NB4 (cell line): Measurements from ENCODE around the gene MSI2.

Experiments used
- DNase-seq: peaks from one replicate; pipeline ENCODE4 v3.0.0; 2010; ENCODE audit warnings: low read depth
- H3K4me3 ChIP-seq: one replicate; pipeline ENCODE4 v1.5.1; 2011; ENCODE audit warnings: mild to moderate bottlenecking, low read depth, low read length, moderate library complexity
- CTCF ChIP-seq: IDR thresholded peaks from one replicate; pipeline ENCODE4 v1.5.1; 2012; ENCODE audit warnings: low read depth, low read length
- MAX ChIP-seq: IDR thresholded peaks from 2 replicates; pipeline ENCODE4 v1.6.1; 2011; ENCODE audit warnings: low read depth, low read length
- MYC ChIP-seq: IDR thresholded peaks from 2 replicates; pipeline ENCODE4 v1.6.1; 2011; ENCODE audit warnings: low read depth, low read length
- POLR2A ChIP-seq: IDR thresholded peaks from 2 replicates; pipeline ENCODE4 v1.6.1; 2011; ENCODE audit warnings: mild to moderate bottlenecking; ENCODE audit not compliant: insufficient read length; ENCODE audit errors: extremely low read depth

The MSI2 gene

GRCh38 chr17:57360266-57360665 lies 103.9 kb downstream of the MSI2 start:
- H3K4me3 ChIP-seq, result no peak overlapping the region
- TF ChIP-seq POLR2A (no peak), MYC (no peak), MAX (no peak), CTCF (no peak)
- no peak for DNase-seq

- DNase-seq, result no peak
- TF ChIP-seq POLR2A, result no peak
- TF ChIP-seq MAX, result no peak
- no peak for TF ChIP-seq MYC
- TF ChIP-seq CTCF, result no peak
- no peak overlapping the region for H3K4me3 ChIP-seq
Measured at GRCh38 chr17:57362797-57363556, 106.7 kb downstream of the MSI2 start.

GRCh38 chr17:57363580-57363979 lies 107.3 kb downstream of the MSI2 start:
- DNase-seq, result no peak
- TF ChIP-seq POLR2A, result no peak
- no peak for TF ChIP-seq MAX
- H3K4me3 ChIP-seq, result no peak overlapping the region

- no peak for DNase-seq
- TF ChIP-seq POLR2A (no peak), MYC (no peak), CTCF (no peak), MAX (no peak)
- no peak overlapping the region for H3K4me3 ChIP-seq
Measured at GRCh38 chr17:57363998-57364643, 107.8 kb downstream of the MSI2 start.

- no peak for TF ChIP-seq MAX
- TF ChIP-seq MYC, result no peak
- no peak for TF ChIP-seq CTCF
- no peak for TF ChIP-seq POLR2A
- H3K4me3 ChIP-seq, result no peak overlapping the region
- DNase-seq, result no peak
Measured at GRCh38 chr17:57365420-57365819, 109.1 kb downstream of the MSI2 start.

- DNase-seq, result no peak
- TF ChIP-seq MAX (no peak), MYC (no peak), POLR2A (no peak), CTCF (no peak)
- H3K4me3 ChIP-seq, result no peak overlapping the region
Measured at GRCh38 chr17:57366177-57366557, 109.8 kb downstream of the MSI2 start.
